Endothelial cell of umbilical vein (primary cell): ENCODE measurements around the gene ELOVL2. TPM values are rescaled to one million over a fixed set of nuclear protein-coding genes. Genes with fewer than 3 reads are reported as not detected.

ENCODE experiments used
- BruUV-seq: library from RNA; stranded (reverse); fragments of 400-500 nt; replicated peaks from 2 replicates; lab custom pipeline; 2021; lab: Mats Ljungman, UMichigan
- CTCF ChIA-PET: fragments of 300-600, 350-600 bp; sonication (Branson Sonifier 250); formaldehyde crosslinking; loops from one replicate; lab custom pipeline; 2021; ENCODE audit warnings: antibody characterized with exemption, inconsistent platforms; lab: Charles Lee
- POLR2A ChIA-PET: fragments of 300-600, 350-600 bp; sonication (Branson Sonifier 250); formaldehyde crosslinking; loops from one replicate; lab custom pipeline; 2021; ENCODE audit warnings: antibody characterized with exemption, inconsistent platforms; lab: Charles Lee
- DNase-seq: peaks from one replicate; pipeline ENCODE4 v3.0.0-alpha.2; 2011; ENCODE audit warnings: low read depth, low spot score
- FAIRE-seq: peaks from 2 replicates; lab custom pipeline; 2011; peaks lifted over from hg19 to GRCh38; lab: Jason Lieb, UNC
- H2AFZ ChIP-seq: 2 replicates; pipeline ENCODE4 v1.6.0; 2012; ENCODE audit warnings: low read depth, low read length, control low read depth, inconsistent platforms
- H3K27ac ChIP-seq: 2 replicates; pipeline ENCODE4 v1.5.1; 2011; ENCODE audit warnings: low read depth, mild to moderate bottlenecking, control low read depth, low read length, moderate library complexity; ENCODE audit not compliant: insufficient read depth
- H3K27me3 ChIP-seq, 2 experiments: 2 replicates each; pipeline versions ENCODE4 v1.6.0 to v1.6.1; 2011; ENCODE audit warnings: low read length in 2 of 2, mixed read lengths in 1 of 2; ENCODE audit not compliant: control insufficient read depth in 2 of 2, insufficient read depth in 2 of 2
- H3K36me3 ChIP-seq, 2 experiments: 2 replicates in 1 of 2; 3 replicates in 1 of 2; pipeline ENCODE4 v1.5.1; 2011; ENCODE audit warnings: low read length in 2 of 2, mild to moderate bottlenecking in 1 of 2, moderate library complexity in 1 of 2; ENCODE audit not compliant: control insufficient read depth in 2 of 2, insufficient read depth in 2 of 2; ENCODE audit errors: extremely low read depth in 1 of 2
- H3K4me1 ChIP-seq: 3 replicates; pipeline ENCODE4 v1.5.1; 2011; ENCODE audit warnings: mild to moderate bottlenecking, low read length; ENCODE audit not compliant: control insufficient read depth, insufficient read depth; ENCODE audit errors: extremely low read depth
- H3K4me2 ChIP-seq: 2 replicates; pipeline ENCODE4 v1.6.1; 2011; ENCODE audit warnings: low read length, control low read depth, mixed read lengths; ENCODE audit not compliant: insufficient read depth
- H3K4me3 ChIP-seq, 3 experiments: fragments of 200-600 bp in 1 of 3; sonication (generic), shearing (Covaris generic) in 1 of 3; replicated peaks in 1 of 3; 2 replicates each; pipeline ENCODE4 v1.5.1; 2011 to 2016; ENCODE audit warnings: control low read depth in 3 of 3, low read length in 3 of 3, mild to moderate bottlenecking in 2 of 3, inconsistent platforms in 1 of 3, low read depth in 1 of 3, moderate library complexity in 1 of 3; ENCODE audit not compliant: insufficient read depth in 1 of 3
- H3K79me2 ChIP-seq: 2 replicates; pipeline ENCODE4 v1.6.0; 2012; ENCODE audit warnings: low read length, inconsistent platforms; ENCODE audit not compliant: control insufficient read depth, insufficient read depth
- H3K9ac ChIP-seq: replicated peaks from 2 replicates; pipeline ENCODE3; 2011; ENCODE audit warnings: low read length, control low read depth; ENCODE audit not compliant: insufficient read depth; ENCODE audit errors: extremely low read depth
- H3K9me1 ChIP-seq: replicated peaks from 3 replicates; pipeline ENCODE4 v1.6.0; 2011; ENCODE audit warnings: mild to moderate bottlenecking, low read length; ENCODE audit not compliant: control insufficient read depth, insufficient read depth; ENCODE audit errors: extremely low read depth
- H3K9me3 ChIP-seq: replicated peaks from 2 replicates; pipeline ENCODE4 v1.5.1; 2012; ENCODE audit warnings: low read length, inconsistent platforms; ENCODE audit not compliant: control insufficient read depth, insufficient read depth
- H4K20me1 ChIP-seq: replicated peaks from 2 replicates; pipeline ENCODE3; 2011; ENCODE audit warnings: mild to moderate bottlenecking, low read length; ENCODE audit not compliant: control insufficient read depth, insufficient read depth; ENCODE audit errors: extremely low read depth
- EZH2 ChIP-seq: IDR thresholded peaks from 2 replicates; pipeline ENCODE4 v1.6.1; 2012; ENCODE audit warnings: borderline replicate concordance, low read depth, mild to moderate bottlenecking, moderate library complexity, low read length, inconsistent platforms; ENCODE audit not compliant: severe bottlenecking
- FOS ChIP-seq: IDR thresholded peaks from 2 replicates; pipeline ENCODE4 v1.6.1; 2011; ENCODE audit warnings: mild to moderate bottlenecking, low read length, moderate library complexity, borderline replicate concordance; ENCODE audit not compliant: insufficient read depth
- GATA2 ChIP-seq: IDR thresholded peaks from 2 replicates; pipeline ENCODE4 v1.7.0; 2011; ENCODE audit warnings: low read depth, mild to moderate bottlenecking, moderate library complexity, mixed read lengths, low read length; ENCODE audit not compliant: insufficient read length, insufficient read depth
- JUN ChIP-seq: IDR thresholded peaks from 2 replicates; pipeline ENCODE4 v1.6.1; 2011; ENCODE audit warnings: borderline replicate concordance, low read depth; ENCODE audit not compliant: insufficient read length, insufficient read depth
- MAX ChIP-seq: IDR thresholded peaks from 2 replicates; pipeline ENCODE4 v1.6.1; 2011; ENCODE audit not compliant: insufficient read depth, insufficient read length
- MYC ChIP-seq: IDR thresholded peaks from one replicate; pipeline ENCODE4 v1.6.1; 2011; ENCODE audit warnings: mild to moderate bottlenecking, low read depth, low read length
- POLR2A ChIP-seq: IDR thresholded peaks from 2 replicates; pipeline ENCODE4 v1.6.1; 2012; ENCODE audit warnings: low read depth, mild to moderate bottlenecking, control low read depth, low read length
- POLR2AphosphoS5 ChIP-seq: IDR thresholded peaks from 2 replicates; pipeline ENCODE4 v1.6.1; 2012; ENCODE audit warnings: low read depth, mild to moderate bottlenecking, control low read depth, low read length, moderate library complexity; ENCODE audit not compliant: insufficient read depth
- dilution Hi-C: fragments of 300-500 bp; cut with MboI; formaldehyde crosslinking; loops from one replicate; pipeline ENCODE4 v1.15.0; 2019; ENCODE audit warnings: low sequenced_read_pairs; ENCODE audit not compliant: extremely low pct_ligation_motif_present
- intact Hi-C: fragments of 100-400 bp; cut with micrococcal nuclease; formaldehyde crosslinking; loops from one replicate; pipeline ENCODE4 v1.10.0; 2022
- polyA plus RNA-seq, 4 experiments: library from polyadenylated mRNA; depleted of rRNA in 3 of 4; stranded (reverse) in 3 of 4; unstranded in 1 of 4; fragments of >200 nt; gene quantifications; 2 replicates each; pipeline versions ENCODE4 v1.2.1 to v1.2.3, GENCODE V29; 2011 to 2012; ENCODE audit warnings: missing spikeins in 1 of 4
- total RNA-seq: library from RNA; stranded (reverse); gene quantifications from 2 replicates; pipeline ENCODE4 v1.2.3, GENCODE V29; 2021
- TF ChIP-seq, protein P1 (sequence below), 2 donors: IDR thresholded peaks; 1 replicate in 1 of 2; 2 replicates in 1 of 2; pipeline ENCODE4 v1.5.1; 2011; ENCODE audit warnings: low read length in 2 of 2, mild to moderate bottlenecking in 2 of 2, moderate library complexity in 2 of 2, control low read depth in 1 of 2, inconsistent platforms in 1 of 2, low read depth in 1 of 2; ENCODE audit not compliant: insufficient read depth in 1 of 2; ENCODE audit errors: extremely low read depth in 1 of 2

ELOVL2 gene
- total and polyA plus RNA-seq, 2 donors (not counting 3 experiments of a cell fraction or from before 2014, with no cell fraction given) = not detected

GRCh38 chr6:10964684-10965083 lies 79.4 kb downstream of the ELOVL2 start:
- Histone ChIP-seq H3K79me2 (no peaks in the 10 kb centered on the region), H2AFZ (no peak overlapping the region), H3K9me3 (no peaks in the 10 kb centered on the region), H3K4me3 (no peak overlapping the region), H3K9ac (no peak overlapping the region), H3K36me3 (no peaks in the 10 kb centered on the region), H3K4me1 (no peaks in the 10 kb centered on the region), H3K27ac (no peak overlapping the region), H3K27me3 (peaks cover 0 to 4% of the 10 kb centered on the region in 2 experiments), H3K4me2 (no peak overlapping the region), H4K20me1 (no peaks in the 10 kb centered on the region), H3K9me1 (no peaks in the 10 kb centered on the region)
- TF ChIP-seq, protein P1, sequence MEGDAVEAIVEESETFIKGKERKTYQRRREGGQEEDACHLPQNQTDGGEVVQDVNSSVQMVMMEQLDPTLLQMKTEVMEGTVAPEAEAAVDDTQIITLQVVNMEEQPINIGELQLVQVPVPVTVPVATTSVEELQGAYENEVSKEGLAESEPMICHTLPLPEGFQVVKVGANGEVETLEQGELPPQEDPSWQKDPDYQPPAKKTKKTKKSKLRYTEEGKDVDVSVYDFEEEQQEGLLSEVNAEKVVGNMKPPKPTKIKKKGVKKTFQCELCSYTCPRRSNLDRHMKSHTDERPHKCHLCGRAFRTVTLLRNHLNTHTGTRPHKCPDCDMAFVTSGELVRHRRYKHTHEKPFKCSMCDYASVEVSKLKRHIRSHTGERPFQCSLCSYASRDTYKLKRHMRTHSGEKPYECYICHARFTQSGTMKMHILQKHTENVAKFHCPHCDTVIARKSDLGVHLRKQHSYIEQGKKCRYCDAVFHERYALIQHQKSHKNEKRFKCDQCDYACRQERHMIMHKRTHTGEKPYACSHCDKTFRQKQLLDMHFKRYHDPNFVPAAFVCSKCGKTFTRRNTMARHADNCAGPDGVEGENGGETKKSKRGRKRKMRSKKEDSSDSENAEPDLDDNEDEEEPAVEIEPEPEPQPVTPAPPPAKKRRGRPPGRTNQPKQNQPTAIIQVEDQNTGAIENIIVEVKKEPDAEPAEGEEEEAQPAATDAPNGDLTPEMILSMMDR (IDR thresholded peaks at IDR 0.05; ENCODE audit: extremely low read depth in 1 of 2, insufficient read depth in 1 of 2, low read depth in 1 of 2, low read length in 2 of 2) = no peak
- TF ChIP-seq FOS = no peak
- no peak for TF ChIP-seq MYC
- TF ChIP-seq POLR2A = no peak
- TF ChIP-seq EZH2 = no peak
- no peak for TF ChIP-seq GATA2
- TF ChIP-seq MAX = no peak
- TF ChIP-seq POLR2AphosphoS5 = no peak
- TF ChIP-seq JUN = no peak
- dilution Hi-C loops = no loop called here
- ChIA-PET CTCF (interaction anchor here (1.2 kb wide), 1 partner anchor 10 kb away, joined by 3 read pairs; no protein-coding TSS in a partner anchor), POLR2A (no interaction called here)
- intact Hi-C loops = loop anchor here (5.0 kb wide), 1 partner anchor 88 kb away; no protein-coding TSS in a partner anchor
- no TSS peak for BruUV-seq
- no peak for FAIRE-seq
- no peak for DNase-seq
